RWPE1 (cell line): ENCODE measurements around the gene ADGRL3.
"Not testable (repeated sequence)": the region's sequence is repeated elsewhere in the genome, so short reads cannot be mapped to it uniquely, and the experiment has no call there.

Experiments
- CTCF ChIA-PET: fragments of 350-600 bp; sonication (Branson Sonifier 250); formaldehyde crosslinking; extraction: SDS; loops from one replicate; lab custom pipeline; 2021; lab: Yijun Ruan, JAX
- POLR2A ChIA-PET: fragments of 400-600 bp; formaldehyde crosslinking; extraction: SDS; loops from one replicate; lab custom pipeline; 2020; ENCODE audit warnings: antibody characterized with exemption; ENCODE audit not compliant: low non-redundant PET; lab: Yijun Ruan, JAX
- DNase-seq: peaks from one replicate; pipeline ENCODE4 v3.0.0; 2012; ENCODE audit warnings: low spot score
- H3K27ac ChIP-seq: fragments of 450-650 bp; 2 replicates; pipeline ENCODE4 v1.5.1; 2017
- CTCF ChIP-seq: fragments of 450-650 bp; conservative IDR thresholded peaks from 2 replicates; pipeline ENCODE4 v1.5.1; 2017; ENCODE audit warnings: low read depth, mild to moderate bottlenecking

ADGRL3 gene

GRCh38 chr4:61753739-61754138 lies 553.6 kb downstream of the ADGRL3 start:
- no peak overlapping the region for H3K27ac ChIP-seq
- ChIA-PET CTCF (no interaction called here), POLR2A (no interaction called here)
- TF ChIP-seq CTCF = no peak
- no peak for DNase-seq

- CTCF ChIA-PET, POLR2A ChIA-PET, DNase-seq, H3K27ac ChIP-seq: not testable (repeated sequence)
Measured at GRCh38 chr4:61756937-61757336, 556.8 kb downstream of the ADGRL3 start.

- DNase-seq, CTCF ChIA-PET, H3K27ac ChIP-seq, POLR2A ChIA-PET: not testable (repeated sequence)
Measured at GRCh38 chr4:61757983-61758382, 557.9 kb downstream of the ADGRL3 start.

GRCh38 chr4:61758596-61758995 lies 558.5 kb downstream of the ADGRL3 start:
- DNase-seq, POLR2A ChIA-PET, CTCF ChIA-PET, H3K27ac ChIP-seq: not testable (repeated sequence)

- DNase-seq, CTCF ChIA-PET, POLR2A ChIA-PET, H3K27ac ChIP-seq: not testable (repeated sequence)
Measured at GRCh38 chr4:61759245-61759644, 559.1 kb downstream of the ADGRL3 start.

- POLR2A ChIA-PET, H3K27ac ChIP-seq, DNase-seq, CTCF ChIA-PET: not testable (repeated sequence)
Measured at GRCh38 chr4:61759885-61760284, 559.8 kb downstream of the ADGRL3 start.

- DNase-seq = no peak
- ChIA-PET POLR2A (no interaction called here), CTCF (interaction anchor here (0.6 kb wide), 1 partner anchor 14 kb away, joined by 5 read pairs; no protein-coding TSS in a partner anchor)
- H3K27ac ChIP-seq = no peak overlapping the region
- TF ChIP-seq CTCF = no peak
Measured at GRCh38 chr4:61760820-61761219, 560.7 kb downstream of the ADGRL3 start.

- no peak for DNase-seq
- POLR2A ChIA-PET = no interaction called here
- no peak overlapping the region for H3K27ac ChIP-seq
- CTCF ChIA-PET = no interaction called here
- TF ChIP-seq CTCF = no peak
Measured at GRCh38 chr4:61762722-61763627, 562.8 kb downstream of the ADGRL3 start.

GRCh38 chr4:61763682-61764081 lies 563.6 kb downstream of the ADGRL3 start:
- no peak for TF ChIP-seq CTCF
- no peak for DNase-seq
- CTCF ChIA-PET = no interaction called here
- no peak overlapping the region for H3K27ac ChIP-seq
- POLR2A ChIA-PET = no interaction called here

GRCh38 chr4:61764090-61764489 lies 564.0 kb downstream of the ADGRL3 start:
- CTCF ChIA-PET, DNase-seq, POLR2A ChIA-PET, H3K27ac ChIP-seq: not testable (repeated sequence)

GRCh38 chr4:61769444-61770167 lies 569.5 kb downstream of the ADGRL3 start:
- DNase-seq, CTCF ChIA-PET, POLR2A ChIA-PET, H3K27ac ChIP-seq: not testable (repeated sequence)
